NOMO-1 treated with dmso at 0.1 percent for 144 hours (cell line): ENCODE data around the gene S100B.

ENCODE experiments used
- DNase-seq: peaks from one replicate; lab custom pipeline; 2025; ENCODE audit not compliant: unreplicated experiment; lab: John Stamatoyannopoulos, UW

S100B gene

DNA sequence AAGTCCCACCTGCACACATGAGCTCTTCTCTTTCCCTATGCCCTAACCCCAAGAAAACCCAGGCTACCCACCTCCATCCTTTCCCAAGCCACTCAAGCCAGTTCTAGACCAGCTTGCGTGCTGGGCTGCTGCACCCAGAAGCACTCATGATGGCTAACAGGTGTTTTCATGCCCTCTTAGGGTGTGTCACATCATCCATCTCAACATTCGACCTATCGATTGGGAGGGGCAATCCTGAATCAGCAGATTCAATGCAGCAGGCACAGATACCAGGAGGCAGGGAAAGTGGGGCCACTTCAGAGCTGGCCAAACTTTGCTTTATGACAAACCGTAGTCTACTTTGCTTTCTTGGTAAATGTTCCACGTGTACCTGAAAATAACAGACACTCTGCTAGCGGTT, 24.0 kb upstream of the S100B start:
- DNase-seq = no peak

GRCh38 chr21:46627726-46628125, 22.8 kb upstream of the S100B start:
- no peak for DNase-seq

- DNase-seq = no peak
Observed at GRCh38 chr21:46626975-46627501, 22.2 kb upstream of the S100B start.

DNA sequence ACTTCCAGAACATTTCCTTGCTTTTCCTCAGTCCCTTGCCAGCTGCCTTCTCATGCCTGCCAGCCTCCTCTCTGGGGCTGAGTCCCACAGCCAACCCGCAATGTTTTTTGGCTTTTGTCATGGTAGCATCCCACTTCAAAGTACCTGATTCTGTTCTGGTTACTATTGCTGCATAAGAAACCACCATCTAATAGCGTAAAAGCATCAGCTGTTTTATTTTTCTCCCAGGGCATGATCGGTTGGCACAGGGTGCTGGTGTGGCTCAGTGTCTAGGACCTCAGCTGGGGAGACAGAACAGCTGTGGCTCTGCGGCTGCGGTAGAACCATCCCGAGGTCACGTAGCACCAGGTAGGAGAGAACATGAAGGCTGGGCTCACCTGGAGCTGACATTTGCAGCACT, 21.7 kb upstream of the S100B start:
- no peak for DNase-seq

GRCh38 chr21:46625759-46626158, 20.9 kb upstream of the S100B start:
- DNase-seq = no peak

DNA sequence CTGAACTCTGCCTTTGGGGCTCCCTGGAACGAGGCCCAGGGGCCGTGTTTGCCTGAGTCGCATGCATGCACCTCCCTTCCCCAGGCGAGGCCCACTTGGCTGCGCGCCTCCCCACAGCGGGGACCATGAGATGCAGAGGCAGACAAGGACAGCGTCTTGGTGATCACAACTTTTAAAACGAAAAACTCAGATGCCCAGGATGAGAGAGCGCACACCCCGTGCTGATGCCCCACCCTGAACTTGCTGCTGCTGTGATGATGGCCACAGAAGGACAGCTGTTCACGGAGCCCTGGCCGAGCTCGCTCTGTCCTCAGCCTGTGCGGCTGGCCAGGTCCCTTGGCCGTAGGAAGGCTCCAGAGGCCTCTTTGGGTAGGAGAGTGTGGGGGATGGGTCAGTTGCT, 19.2 kb upstream of the S100B start:
- no peak for DNase-seq

GRCh38 chr21:46622226-46622625, 17.3 kb upstream of the S100B start:
- peak; percentile 81 for DNase-seq

DNA sequence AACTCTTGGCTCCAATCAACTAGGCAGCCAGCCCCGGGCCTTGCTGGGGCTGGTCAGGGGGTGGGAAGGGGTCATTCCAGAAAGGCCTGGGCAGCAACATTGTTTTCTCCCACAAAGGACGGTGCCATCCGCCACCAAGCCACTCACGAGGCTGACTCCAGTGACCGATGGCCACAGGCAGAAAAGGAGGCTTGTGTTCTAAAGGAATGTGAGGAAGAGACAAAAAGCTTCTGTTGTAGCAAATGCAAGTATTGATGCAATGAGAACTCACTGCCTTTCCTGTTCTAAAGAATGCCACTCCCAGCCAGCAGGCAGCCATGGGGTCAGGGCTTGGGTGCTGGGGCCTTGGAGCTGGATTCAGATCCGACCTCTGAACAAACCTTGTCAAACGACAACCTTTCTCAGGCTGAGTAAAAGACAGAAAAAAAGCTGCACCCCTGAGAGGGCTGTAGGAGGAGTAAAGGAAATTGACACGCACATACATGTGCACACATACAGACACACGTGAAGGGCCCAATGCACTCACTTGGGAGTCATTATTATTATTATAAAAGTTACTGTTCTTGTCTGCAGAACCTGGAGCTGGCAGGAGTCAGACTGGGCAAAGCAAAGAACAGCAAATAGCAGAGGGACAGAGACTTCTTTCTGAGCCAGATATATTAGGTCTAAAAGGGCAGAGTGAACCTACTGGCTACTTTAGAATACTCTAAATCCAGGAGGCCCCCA, 16.7 kb upstream of the S100B start:
- DNase-seq = no peak

- no peak for DNase-seq
Observed at GRCh38 chr21:46620846-46621245, 16.0 kb upstream of the S100B start.

DNA sequence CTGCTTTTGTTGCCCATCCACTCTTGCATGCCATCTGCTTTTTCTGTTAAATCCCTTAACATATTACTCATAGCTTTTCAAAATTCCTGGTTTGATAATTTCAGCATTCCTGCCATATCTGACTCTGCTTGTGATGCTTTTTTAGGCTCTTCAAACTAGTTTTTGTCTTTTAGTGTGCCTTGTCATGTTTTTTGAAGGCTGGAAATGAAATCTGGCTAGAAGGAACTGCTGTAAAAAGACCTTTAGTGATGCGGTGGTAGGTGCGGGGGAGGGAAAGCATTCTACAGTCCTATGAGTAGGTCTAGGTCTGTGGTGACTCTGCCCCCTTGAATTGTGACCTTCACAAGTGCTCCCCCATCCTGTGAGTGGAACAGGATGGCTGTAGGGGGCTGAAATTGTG, 15.0 kb upstream of the S100B start:
- no peak for DNase-seq

GRCh38 chr21:46618738-46619379, 14.0 kb upstream of the S100B start:
- no peak for DNase-seq

GRCh38 chr21:46617267-46618051, 12.6 kb upstream of the S100B start:
- no peak for DNase-seq

- no peak for DNase-seq
Observed at GRCh38 chr21:46616656-46617055, 11.8 kb upstream of the S100B start.

DNA sequence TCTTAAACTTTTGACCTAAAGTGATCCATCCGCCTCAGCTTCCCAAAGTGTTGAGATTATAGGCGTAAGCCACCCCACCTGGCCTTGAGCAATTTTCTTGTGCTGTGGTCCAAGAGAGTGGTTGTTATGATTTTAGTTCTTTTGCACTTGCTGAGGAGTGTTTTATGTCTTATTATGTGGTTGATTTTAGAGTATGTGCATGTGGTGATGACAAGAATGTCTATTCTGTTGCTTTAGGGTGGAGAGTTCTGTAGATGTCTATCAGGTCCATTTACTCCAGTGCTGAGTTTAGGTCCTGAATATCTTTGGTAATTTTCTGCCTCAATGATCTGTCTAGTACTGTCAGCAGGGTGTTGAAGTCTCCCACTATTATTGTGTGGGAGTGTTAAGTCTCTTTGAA, 11.2 kb upstream of the S100B start:
- no peak for DNase-seq

DNA sequence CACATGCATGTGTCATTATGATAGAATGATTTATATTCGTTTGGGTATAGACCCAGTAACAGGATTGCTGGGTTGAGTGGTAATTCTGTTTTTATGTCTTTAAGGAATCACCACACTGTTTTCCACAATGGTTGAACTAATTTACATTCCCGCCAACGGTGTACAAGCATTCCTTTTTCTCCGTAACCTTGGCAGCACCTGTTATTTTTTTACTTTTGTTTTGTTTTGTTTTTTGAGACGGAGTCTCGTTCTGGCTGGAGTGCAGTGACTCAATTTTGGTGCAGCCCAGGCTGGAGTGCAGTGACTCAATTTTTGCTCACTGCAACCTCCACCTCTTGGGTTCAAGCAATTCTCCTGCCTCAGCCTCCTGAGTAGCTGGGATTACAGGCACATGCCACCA, 8.5 kb upstream of the S100B start:
- DNase-seq = no peak

DNA sequence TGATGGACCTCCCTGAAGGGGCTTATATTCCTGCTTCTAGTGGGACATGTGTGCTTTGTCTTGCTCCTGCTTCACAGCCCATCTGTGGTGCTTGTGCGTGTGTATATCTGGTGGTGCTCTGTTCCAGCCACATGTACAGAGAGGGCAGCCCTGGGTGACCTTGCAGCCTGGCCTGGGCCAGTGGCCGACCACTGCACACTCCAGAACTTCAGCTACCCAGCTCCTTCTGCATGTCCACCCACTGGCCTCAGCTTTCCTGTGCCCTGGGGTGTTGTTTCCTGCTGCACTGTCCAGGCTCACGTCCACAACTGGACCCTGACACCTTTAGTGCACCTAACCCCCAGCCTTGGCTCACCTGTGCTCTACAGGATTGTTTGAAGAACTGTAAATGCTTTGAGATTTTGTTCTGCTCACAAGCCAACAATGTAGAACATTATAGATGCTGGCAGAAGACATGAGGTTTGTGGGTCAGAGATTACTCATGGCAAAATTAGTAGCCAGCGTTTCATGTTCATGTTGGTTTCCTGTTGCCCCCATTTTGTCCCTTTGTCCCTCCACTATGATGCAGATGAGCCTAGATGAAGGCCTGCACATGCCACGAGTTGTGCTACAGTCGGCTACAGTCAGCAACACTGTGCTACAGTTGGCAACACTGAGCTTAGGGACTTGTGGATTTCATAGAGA, 5.3 kb upstream of the S100B start:
- no peak for DNase-seq

DNA sequence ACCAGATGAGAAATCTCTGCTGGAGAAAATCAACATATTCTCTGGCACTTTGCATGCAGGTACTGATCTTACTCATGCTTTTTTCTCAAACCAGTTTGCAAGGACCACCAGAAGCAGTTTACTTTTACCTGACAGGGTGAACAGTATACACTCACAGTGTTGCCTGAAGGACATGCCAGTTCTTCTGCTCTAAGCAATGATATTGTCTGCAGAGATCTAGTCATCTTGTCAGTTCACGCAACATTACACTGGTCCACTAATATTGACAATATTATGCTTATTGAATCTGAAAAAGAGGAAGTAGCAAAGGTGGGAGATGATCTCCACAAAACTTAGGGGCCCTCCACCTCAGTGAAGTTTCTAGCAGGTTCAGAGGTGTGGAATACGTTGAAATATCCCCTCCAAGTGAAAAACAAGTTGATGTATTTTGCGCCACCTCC, 3.8 kb upstream of the S100B start:
- DNase-seq = no peak

GRCh38 chr21:46607636-46608035, 2.8 kb upstream of the S100B start:
- DNase-seq = no peak

DNA sequence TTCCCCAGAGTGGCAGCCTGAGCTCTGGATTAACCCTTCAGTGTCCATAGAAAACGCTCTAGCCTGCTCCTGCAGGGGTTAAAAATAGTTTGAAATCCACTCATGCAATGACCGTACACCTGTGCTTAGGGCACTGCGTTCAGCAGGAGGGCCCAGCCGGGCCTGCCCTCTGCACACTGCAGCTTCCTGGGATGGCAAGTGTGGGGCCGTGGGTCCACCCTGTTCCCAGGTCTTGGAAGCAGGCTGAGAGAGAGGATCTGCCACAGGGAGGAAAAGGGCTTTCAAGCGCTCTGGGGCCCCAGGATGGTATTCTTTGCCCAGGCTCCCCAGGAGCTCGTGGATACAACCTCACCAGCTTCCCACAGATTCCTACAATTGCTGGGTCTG, 1.5 kb upstream of the S100B start:
- DNase-seq = no peak

GRCh38 chr21:46605767-46606426, 1.0 kb upstream of the S100B start:
- peak; percentile 78 for DNase-seq
